CD14-positive monocyte (primary cell): ENCODE measurements around the gene MYOZ2. TPM values are rescaled to one million over a fixed set of nuclear protein-coding genes. Genes with fewer than 3 reads are reported as not detected.
A peak's percentile ranks its signal among the peaks of the same experiment; 100 is the strongest.
"Not testable (repeated sequence)": the region's sequence is repeated elsewhere in the genome, so short reads cannot be mapped to it uniquely, and the experiment has no call there.

Experiments
- DNase-seq, 3 donors: peaks; one replicate each; pipeline ENCODE4 v3.0.0-alpha.2; 2011 to 2022
- H2AFZ ChIP-seq: 2 replicates; pipeline ENCODE4 v1.6.0; 2012; ENCODE audit warnings: mild to moderate bottlenecking, low read depth, low read length, inconsistent platforms; ENCODE audit not compliant: insufficient read depth, poor library complexity, severe bottlenecking
- H3K27ac ChIP-seq, 2 donors: 1 replicate in 1 of 2; 2 replicates in 1 of 2; pipeline ENCODE4 v1.5.1; 2012 to 2013; ENCODE audit warnings: low read length in 2 of 2, control low read depth in 1 of 2, inconsistent platforms in 1 of 2, low read depth in 1 of 2, mild to moderate bottlenecking in 1 of 2
- H3K27me3 ChIP-seq, 2 donors: one replicate each; pipeline versions ENCODE4 v1.6.0 to v1.6.1; 2011 to 2013; ENCODE audit warnings: low read length in 2 of 2; ENCODE audit not compliant: control insufficient read depth in 2 of 2, insufficient read depth in 2 of 2
- H3K36me3 ChIP-seq, 2 donors: replicated peaks in 1 of 2; 1 replicate in 1 of 2; 2 replicates in 1 of 2; pipeline versions ENCODE4 v1.5.1 to v1.6.1; 2012 to 2013; ENCODE audit warnings: low read length in 2 of 2, control low read depth in 1 of 2, inconsistent platforms in 1 of 2, mild to moderate bottlenecking in 1 of 2; ENCODE audit not compliant: insufficient read depth in 2 of 2, control insufficient read depth in 1 of 2
- H3K4me1 ChIP-seq, 2 donors: 1 replicate in 1 of 2; 2 replicates in 1 of 2; pipeline versions ENCODE4 v1.5.1 to v1.6.1; 2012 to 2013; ENCODE audit warnings: low read length in 2 of 2, control low read depth in 1 of 2, inconsistent platforms in 1 of 2, mild to moderate bottlenecking in 1 of 2, moderate library complexity in 1 of 2; ENCODE audit not compliant: insufficient read depth in 2 of 2, control insufficient read depth in 1 of 2
- H3K4me2 ChIP-seq: replicated peaks from 2 replicates; pipeline ENCODE3; 2012; ENCODE audit warnings: low read length, moderate library complexity, mild to moderate bottlenecking; ENCODE audit not compliant: poor library complexity, severe bottlenecking; ENCODE audit errors: extremely low read depth
- H3K4me3 ChIP-seq, 3 experiments: fragments of 200-600 bp in 1 of 3; sonication (generic) in 1 of 3; replicated peaks in 1 of 3; 1 replicate in 2 of 3; 2 replicates in 1 of 3; pipeline ENCODE4 v1.5.1; 2011 to 2013; ENCODE audit warnings: low read length in 3 of 3, mild to moderate bottlenecking in 3 of 3, control low read depth in 2 of 3, low read depth in 2 of 3, inconsistent platforms in 1 of 3, moderate library complexity in 1 of 3
- H3K79me2 ChIP-seq: 2 replicates; pipeline ENCODE4 v1.6.0; 2012; ENCODE audit warnings: mild to moderate bottlenecking, control low read depth, inconsistent platforms, low read length, moderate library complexity; ENCODE audit not compliant: insufficient read depth
- H3K9ac ChIP-seq: 2 replicates; pipeline ENCODE4 v1.6.0; 2017; ENCODE audit warnings: low read length, mild to moderate bottlenecking; ENCODE audit not compliant: insufficient read depth, poor library complexity, severe bottlenecking
- H3K9me3 ChIP-seq, 2 donors: replicated peaks in 1 of 2; 1 replicate in 1 of 2; 2 replicates in 1 of 2; pipeline versions ENCODE4 v1.5.1 to v1.6.1; 2012 to 2013; ENCODE audit warnings: low read length in 2 of 2, control low read depth in 1 of 2; ENCODE audit not compliant: control insufficient read depth in 1 of 2, insufficient read depth in 1 of 2
- H4K20me1 ChIP-seq: 2 replicates; pipeline ENCODE4 v1.6.0; 2012; ENCODE audit warnings: mild to moderate bottlenecking, low read length, control low read depth, moderate library complexity; ENCODE audit not compliant: insufficient read depth
- H3K27ac Mint-ChIP-seq, 7 donors: one replicate each; pipeline ENCODE4 v1.8.0; 2020; ENCODE audit warnings: mild to moderate bottlenecking in 7 of 7, mixed read lengths in 7 of 7, moderate library complexity in 6 of 7, inconsistent platforms in 2 of 7
- H3K27me3 Mint-ChIP-seq, 3 donors: one replicate each; pipeline ENCODE4 v1.8.0; 2021 to 2022; ENCODE audit warnings: low read depth in 3 of 3, mild to moderate bottlenecking in 3 of 3, mixed read lengths in 3 of 3, moderate library complexity in 3 of 3, inconsistent platforms in 1 of 3
- H3K36me3 Mint-ChIP-seq, 2 donors: one replicate each; pipeline ENCODE4 v1.8.0; 2020; ENCODE audit warnings: mixed read lengths in 2 of 2, inconsistent platforms in 1 of 2, mild to moderate bottlenecking in 1 of 2
- H3K4me1 Mint-ChIP-seq: one replicate; pipeline ENCODE4 v1.8.0; 2020; ENCODE audit warnings: mild to moderate bottlenecking, mixed read lengths
- H3K4me3 Mint-ChIP-seq, 2 donors: one replicate each; pipeline ENCODE4 v1.8.0; 2020; ENCODE audit warnings: mild to moderate bottlenecking in 2 of 2, mixed read lengths in 2 of 2, moderate library complexity in 1 of 2
- H3K9me3 Mint-ChIP-seq, 7 donors: one replicate each; pipeline ENCODE4 v1.8.0; 2020 to 2022; ENCODE audit warnings: mixed read lengths in 7 of 7, mild to moderate bottlenecking in 6 of 7, moderate library complexity in 6 of 7, inconsistent platforms in 2 of 7
- CTCF ChIP-seq: fragments of 200-600 bp; IDR thresholded peaks from one replicate; pipeline ENCODE4 v1.8.0; 2022; ENCODE audit warnings: antibody characterized with exemption, mild to moderate bottlenecking
- WGBS: methylation state at CpG from one replicate; pipeline ENCODE4 v1.1.5; 2013; ENCODE audit warnings: missing lambda C conversion rate; ENCODE audit not compliant: insufficient coverage; 5-methylcytosine and 5-hydroxymethylcytosine counted together
- intact Hi-C, 2 donors: fragments of 100-400 bp; cut with micrococcal nuclease; formaldehyde crosslinking; loops; one replicate each; pipeline versions ENCODE4 v1.15.0 to v1.15.1; 2023
- polyA plus RNA-seq, 3 donors: library from polyadenylated mRNA; depleted of rRNA in 1 of 3; unstranded in 2 of 3; stranded (reverse) in 1 of 3; fragments of 300-500 nt in 2 of 3; fragments of >200 nt in 1 of 3; fragmentation: Illumina TruSeq in 2 of 3; gene quantifications; 1 replicate in 2 of 3; 2 replicates in 1 of 3; pipeline ENCODE4 v1.2.3, GENCODE V29; 2012 to 2021

Gene MYOZ2
- polyA plus RNA-seq, 3 donors = not detected

GRCh38 chr4:119139311-119139710 is 3.7 kb downstream of the MYOZ2 start:
- H3K4me2 ChIP-seq = no peak overlapping the region
- H3K27ac Mint-ChIP-seq = no peak overlapping the region

GRCh38 chr4:119139822-119140252 is 4.2 kb downstream of the MYOZ2 start:
- Histone ChIP-seq H3K4me2 (no peak overlapping the region), H2AFZ (no peak overlapping the region), H3K9me3 (no peaks in the 10 kb centered on the region), H3K79me2 (no peaks in the 10 kb centered on the region), H3K27ac (no peak overlapping the region), H3K4me3 (no peak overlapping the region), H3K9ac (no peak overlapping the region), H3K27me3 (no peaks in the 10 kb centered on the region), H3K4me1 (peaks cover 4 to 7% of the 10 kb centered on the region in 2 donors), H3K36me3 (no peaks in the 10 kb centered on the region), H4K20me1 (no peaks in the 10 kb centered on the region)
- DNase-seq = no peak
- Mint-ChIP-seq H3K4me1 (peaks cover 7% of the 10 kb centered on the region), H3K4me3 (no peak overlapping the region), H3K27ac (no peak overlapping the region), H3K9me3 (no peaks in the 10 kb centered on the region), H3K36me3 (no peaks in the 10 kb centered on the region), H3K27me3 (no peaks in the 10 kb centered on the region)
- intact Hi-C loops = no loop called here
- TF ChIP-seq CTCF = no peak
- WGBS = no CpG with 5 or more reads among the region's 2 CpGs

More at GRCh38 chr4:119139311-119139710, 3.7 kb downstream of the MYOZ2 start:
- intact Hi-C loops = no loop called here
- no peaks in the 10 kb centered on the region for H3K27me3 ChIP-seq
- H3K27me3 Mint-ChIP-seq = no peaks in the 10 kb centered on the region
- no peak for DNase-seq
- H3K4me3 Mint-ChIP-seq = no peak overlapping the region
- no peak overlapping the region for H3K9ac ChIP-seq
- no peaks in the 10 kb centered on the region for H4K20me1 ChIP-seq
- H3K9me3 ChIP-seq = no peaks in the 10 kb centered on the region
- H3K4me1 ChIP-seq = peaks cover 4 to 7% of the 10 kb centered on the region in 2 donors
- TF ChIP-seq CTCF = no peak
- no peaks in the 10 kb centered on the region for H3K9me3 Mint-ChIP-seq
- peak overlapping the region; percentile 23 for H2AFZ ChIP-seq
- no peaks in the 10 kb centered on the region for H3K36me3 Mint-ChIP-seq
- H3K27ac ChIP-seq = no peak overlapping the region
- H3K4me3 ChIP-seq = no peak overlapping the region
- H3K4me1 Mint-ChIP-seq = peaks cover 7% of the 10 kb centered on the region
- H3K79me2 ChIP-seq = no peaks in the 10 kb centered on the region
- no peaks in the 10 kb centered on the region for H3K36me3 ChIP-seq

GRCh38 chr4:119141283-119141682 is 5.7 kb downstream of the MYOZ2 start:
- H3K36me3 ChIP-seq, H3K27me3 Mint-ChIP-seq, H3K9me3 Mint-ChIP-seq: not testable (repeated sequence)

More at GRCh38 chr4:119141283-119141682, 5.7 kb downstream of the MYOZ2 start:
- intact Hi-C loops, H3K27ac Mint-ChIP-seq, DNase-seq, H3K4me2 ChIP-seq, H3K9ac ChIP-seq, H3K4me3 Mint-ChIP-seq, H3K4me1 Mint-ChIP-seq, H3K27me3 ChIP-seq, H3K4me3 ChIP-seq, H3K79me2 ChIP-seq, H4K20me1 ChIP-seq, H3K4me1 ChIP-seq, H2AFZ ChIP-seq, H3K36me3 Mint-ChIP-seq, H3K9me3 ChIP-seq, H3K27ac ChIP-seq: not testable (repeated sequence)
- no CpG with 5 or more reads among the region's 4 CpGs for WGBS
